HCT116 (cell line): ENCODE results near the gene WNT2B. TPM values are rescaled to one million over a fixed set of nuclear protein-coding genes. Genes with fewer than 3 reads are reported as not detected.

Experiments
- ATAC-seq: fragments of 200-7000 bp; cut with Tn5 transposase; 2 replicates; pipeline ENCODE4 v1.9.1; 2020; ENCODE audit warnings: mild to moderate bottlenecking, moderate library complexity
- BruUV-seq: library from RNA; stranded (reverse); fragments of 400-500 nt; replicated peaks from 2 replicates; lab custom pipeline; 2021; lab: Mats Ljungman, UMichigan
- CTCF ChIA-PET: fragments of 300-600 bp; sonication (Branson Sonifier 250); formaldehyde crosslinking; loops from one replicate; lab custom pipeline; 2021; ENCODE audit warnings: antibody characterized with exemption; lab: Charles Lee
- POLR2A ChIA-PET: fragments of 300-600, 350-600 bp; sonication (Branson Sonifier 250); formaldehyde crosslinking; loops from one replicate; lab custom pipeline; 2021; ENCODE audit warnings: antibody characterized with exemption; lab: Charles Lee
- RAD21 ChIA-PET, 2 experiments: fragments of 300-600 bp; sonication (Branson Sonifier 250); formaldehyde crosslinking; loops; one replicate each; lab custom pipeline; 2023; ENCODE audit warnings: low total read pairs in 2 of 2; ENCODE audit not compliant: uncharacterized antibody in 2 of 2, unreplicated experiment in 2 of 2, low non-redundant PET in 1 of 2; lab: Charles Lee
- DNase-seq: peaks from one replicate; pipeline ENCODE4 v3.0.0-alpha.2; 2010; ENCODE audit warnings: low read depth, low spot score
- H2AFZ ChIP-seq: fragments of 200-600 bp; shearing (Covaris generic), sonication (generic); 2 replicates; pipeline ENCODE4 v1.6.1; 2017; ENCODE audit warnings: low read depth, mixed run types, mixed read lengths, antibody characterized with exemption, low read length; ENCODE audit not compliant: poor library complexity, severe bottlenecking
- H3K27ac ChIP-seq: 2 replicates; pipeline ENCODE4 v1.5.1; 2012; ENCODE audit warnings: low read depth, low read length
- H3K27me3 ChIP-seq: fragments of 200-600 bp; sonication (generic); 2 replicates; pipeline ENCODE4 v1.6.1; 2016; ENCODE audit warnings: mixed run types, low read length, mixed read lengths; ENCODE audit not compliant: insufficient read depth
- H3K36me3 ChIP-seq, 2 experiments: fragments of 200-500 bp in 1 of 2; fragments of 200-600 bp in 1 of 2; sonication (Bioruptor generic) in 1 of 2; sonication (generic) in 1 of 2; 2 replicates each; pipeline versions ENCODE4 v1.5.1 to v1.6.1; 2014 to 2016; ENCODE audit warnings: low read length in 2 of 2, inconsistent platforms in 1 of 2, mixed read lengths in 1 of 2, mixed run types in 1 of 2; ENCODE audit not compliant: insufficient read depth in 2 of 2, control insufficient read depth in 1 of 2
- H3K4me1 ChIP-seq, 2 experiments: fragments of 200-600 bp in 1 of 2; sonication (generic) in 1 of 2; 2 replicates each; pipeline versions ENCODE4 v1.5.1 to v1.6.1; 2012 to 2017; ENCODE audit warnings: low read length in 2 of 2, inconsistent platforms in 1 of 2, mild to moderate bottlenecking in 1 of 2, mixed read lengths in 1 of 2, mixed run types in 1 of 2, moderate library complexity in 1 of 2; ENCODE audit not compliant: insufficient read depth in 2 of 2, control insufficient read depth in 1 of 2
- H3K4me2 ChIP-seq: fragments of 200-600 bp; sonication (generic); 2 replicates; pipeline ENCODE4 v1.6.1; 2017; ENCODE audit warnings: mixed run types, low read length, mixed read lengths
- H3K4me3 ChIP-seq, 2 experiments: fragments of 200-600 bp in 1 of 2; sonication (generic) in 1 of 2; replicated peaks in 1 of 2; 2 replicates each; pipeline ENCODE4 v1.5.1; 2011 to 2016; ENCODE audit warnings: low read length in 2 of 2, control low read depth in 1 of 2, low read depth in 1 of 2, mild to moderate bottlenecking in 1 of 2, mixed read lengths in 1 of 2, mixed run types in 1 of 2
- H3K79me2 ChIP-seq: fragments of 200-600 bp; sonication (generic); 2 replicates; pipeline ENCODE4 v1.6.1; 2017; ENCODE audit warnings: mild to moderate bottlenecking, mixed run types, low read length, moderate library complexity, mixed read lengths; ENCODE audit not compliant: insufficient read depth
- H3K9ac ChIP-seq: fragments of 200-600 bp; sonication (generic); 2 replicates; pipeline ENCODE4 v1.6.1; 2016; ENCODE audit warnings: low read length, mixed read lengths
- H3K9me2 ChIP-seq: fragments of 200-600 bp; sonication (generic), shearing (Covaris generic); 2 replicates; pipeline ENCODE4 v1.6.1; 2017; ENCODE audit warnings: mixed run types, mild to moderate bottlenecking, moderate library complexity; ENCODE audit not compliant: insufficient read depth
- H3K9me3 ChIP-seq, 2 experiments: fragments of 200-500 bp in 1 of 2; fragments of 200-600 bp in 1 of 2; sonication (Bioruptor generic) in 1 of 2; sonication (generic) in 1 of 2; 2 replicates each; pipeline ENCODE4 v1.6.1; 2014 to 2017; ENCODE audit warnings: low read length in 2 of 2, mixed read lengths in 2 of 2, inconsistent platforms in 1 of 2, low read depth in 1 of 2, mild to moderate bottlenecking in 1 of 2, mixed run types in 1 of 2, moderate library complexity in 1 of 2; ENCODE audit not compliant: control insufficient read depth in 1 of 2, insufficient read depth in 1 of 2
- H4K20me1 ChIP-seq: fragments of 200-600 bp; sonication (generic), shearing (Covaris generic); 2 replicates; pipeline ENCODE4 v1.6.1; 2017; ENCODE audit warnings: mixed run types, mild to moderate bottlenecking, moderate library complexity; ENCODE audit not compliant: insufficient read depth
- CBX3 ChIP-seq: IDR thresholded peaks from 2 replicates; pipeline ENCODE4 v1.6.1; 2012; ENCODE audit warnings: low read depth
- CEBPB ChIP-seq: IDR thresholded peaks from 2 replicates; pipeline ENCODE4 v1.6.1; 2012; ENCODE audit warnings: low read depth
- FOSL1 ChIP-seq: IDR thresholded peaks from 2 replicates; pipeline ENCODE4 v1.6.1; 2012; ENCODE audit warnings: low read depth
- JUND ChIP-seq: IDR thresholded peaks from 2 replicates; pipeline ENCODE4 v1.6.1; 2012
- POLR2A ChIP-seq: IDR thresholded peaks from 2 replicates; pipeline ENCODE4 v1.7.0; 2011; ENCODE audit warnings: borderline replicate concordance; ENCODE audit not compliant: insufficient read depth, insufficient read length; ENCODE audit errors: extremely low read depth
- POLR2AphosphoS5 ChIP-seq: IDR thresholded peaks from 2 replicates; pipeline ENCODE4 v1.6.1; 2011; ENCODE audit warnings: mild to moderate bottlenecking, low read depth, low read length, moderate library complexity
- REST ChIP-seq: IDR thresholded peaks from 2 replicates; pipeline ENCODE4 v1.6.1; 2012; ENCODE audit warnings: low read depth
- SIN3A ChIP-seq: IDR thresholded peaks from 2 replicates; pipeline ENCODE4 v1.6.1; 2012; ENCODE audit warnings: low read depth
- SP1 ChIP-seq: IDR thresholded peaks from 2 replicates; pipeline ENCODE4 v1.6.1; 2012; ENCODE audit warnings: low read depth
- SRF ChIP-seq: IDR thresholded peaks from 2 replicates; pipeline ENCODE4 v1.6.1; 2012; ENCODE audit warnings: low read depth
- YY1 ChIP-seq: IDR thresholded peaks from 2 replicates; pipeline ENCODE4 v1.6.1; 2011; ENCODE audit warnings: low read length, low read depth, moderate library complexity, mild to moderate bottlenecking; ENCODE audit not compliant: insufficient replicate concordance; ENCODE audit errors: extremely low read depth
- ZFX ChIP-seq: fragments of 450-650 bp; IDR thresholded peaks from 2 replicates; pipeline ENCODE4 v1.6.1; 2017
- intact Hi-C: fragments of 100-400 bp; cut with micrococcal nuclease; formaldehyde crosslinking; loops from 2 replicates; pipeline ENCODE4 v1.10.0; 2022
- total RNA-seq: library from RNA; stranded (reverse); gene quantifications from one replicate; pipeline ENCODE4 v1.2.1, GENCODE V29; 2021; ENCODE audit not compliant: unreplicated experiment
- TF ChIP-seq, protein P1 (sequence below): IDR thresholded peaks from 2 replicates; pipeline ENCODE4 v1.6.1; 2012
- TF ChIP-seq, protein P2 (sequence below): IDR thresholded peaks from 2 replicates; pipeline ENCODE4 v1.6.1; 2011; ENCODE audit warnings: mild to moderate bottlenecking, low read length, moderate library complexity; ENCODE audit not compliant: insufficient replicate concordance; ENCODE audit errors: extremely low read depth

Gene WNT2B
- total RNA-seq, 1 experiment from 2014 or later = 1.5 TPM

- ChIA-PET POLR2A (no interaction called here), RAD21 (no interaction called here)
- H2AFZ ChIP-seq = no peak overlapping the region
- no peak overlapping the region for H3K27ac ChIP-seq
- no peaks in the 10 kb centered on the region for H3K27me3 ChIP-seq
- H4K20me1 ChIP-seq = no peaks in the 10 kb centered on the region
- TF ChIP-seq CEBPB = no peak
- no peak for TF ChIP-seq CBX3
- TF ChIP-seq, all 23 proteins: peak for 0
- H3K4me1 ChIP-seq = peaks cover 0 to 6% of the 10 kb centered on the region in 2 experiments; a peak in 1 of 4 replicates
- no peaks in the 10 kb centered on the region for H3K9me3 ChIP-seq
- no TSS peak for BruUV-seq
- H3K9ac ChIP-seq = no peak overlapping the region
- no peak overlapping the region for H3K4me2 ChIP-seq
- H3K9me2 ChIP-seq = no peaks in the 10 kb centered on the region
- H3K79me2 ChIP-seq = no peaks in the 10 kb centered on the region
- no peak for ATAC-seq
- DNase-seq = no peak
- intact Hi-C loops = loop anchor here (10.0 kb wide), 1 partner anchor 177 kb away; the partner anchor contains the start of gene RHOC
- H3K36me3 ChIP-seq = no peaks in the 10 kb centered on the region
- CTCF ChIA-PET = no interaction called here
- no peak overlapping the region for H3K4me3 ChIP-seq
These were observed 18.7 kb downstream of the WNT2B start for GRCh38 chr1:112527266-112528010.

- no peak overlapping the region for H2AFZ ChIP-seq
- POLR2A ChIA-PET = no interaction called here
- H4K20me1 ChIP-seq = no peaks in the 10 kb centered on the region
- no peak overlapping the region for H3K9ac ChIP-seq
- no peaks in the 10 kb centered on the region for H3K27me3 ChIP-seq
- H3K4me2 ChIP-seq = no peak overlapping the region
- RAD21 ChIA-PET = no interaction called here
- no peaks in the 10 kb centered on the region for H3K9me3 ChIP-seq
- no TSS peak for BruUV-seq
- no peaks in the 10 kb centered on the region for H3K79me2 ChIP-seq
- H3K4me1 ChIP-seq = no peaks in the 10 kb centered on the region
- ATAC-seq (no peak), DNase-seq (no peak)
- intact Hi-C loops = loop anchor here (10.0 kb wide), 1 partner anchor 177 kb away; the partner anchor contains the start of gene RHOC
- no peak overlapping the region for H3K4me3 ChIP-seq
- H3K27ac ChIP-seq = no peak overlapping the region
- H3K36me3 ChIP-seq = no peaks in the 10 kb centered on the region
- CTCF ChIA-PET = no interaction called here
- no peaks in the 10 kb centered on the region for H3K9me2 ChIP-seq
- TF ChIP-seq, protein P1, sequence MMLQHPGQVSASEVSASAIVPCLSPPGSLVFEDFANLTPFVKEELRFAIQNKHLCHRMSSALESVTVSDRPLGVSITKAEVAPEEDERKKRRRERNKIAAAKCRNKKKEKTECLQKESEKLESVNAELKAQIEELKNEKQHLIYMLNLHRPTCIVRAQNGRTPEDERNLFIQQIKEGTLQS = no peak
- TF ChIP-seq SIN3A (no peak), YY1 (no peak), FOSL1 (no peak), REST (no peak), POLR2A (no peak), SRF (no peak), CBX3 (no peak), POLR2AphosphoS5 (no peak), JUND (no peak), SP1 (no peak), CEBPB (no peak), ZFX (no peak)
- TF ChIP-seq, protein P2, sequence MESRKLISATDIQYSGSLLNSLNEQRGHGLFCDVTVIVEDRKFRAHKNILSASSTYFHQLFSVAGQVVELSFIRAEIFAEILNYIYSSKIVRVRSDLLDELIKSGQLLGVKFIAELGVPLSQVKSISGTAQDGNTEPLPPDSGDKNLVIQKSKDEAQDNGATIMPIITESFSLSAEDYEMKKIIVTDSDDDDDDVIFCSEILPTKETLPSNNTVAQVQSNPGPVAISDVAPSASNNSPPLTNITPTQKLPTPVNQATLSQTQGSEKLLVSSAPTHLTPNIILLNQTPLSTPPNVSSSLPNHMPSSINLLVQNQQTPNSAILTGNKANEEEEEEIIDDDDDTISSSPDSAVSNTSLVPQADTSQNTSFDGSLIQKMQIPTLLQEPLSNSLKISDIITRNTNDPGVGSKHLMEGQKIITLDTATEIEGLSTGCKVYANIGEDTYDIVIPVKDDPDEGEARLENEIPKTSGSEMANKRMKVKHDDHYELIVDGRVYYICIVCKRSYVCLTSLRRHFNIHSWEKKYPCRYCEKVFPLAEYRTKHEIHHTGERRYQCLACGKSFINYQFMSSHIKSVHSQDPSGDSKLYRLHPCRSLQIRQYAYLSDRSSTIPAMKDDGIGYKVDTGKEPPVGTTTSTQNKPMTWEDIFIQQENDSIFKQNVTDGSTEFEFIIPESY = no peak
- TF ChIP-seq, all 23 proteins: peak for 0
These were observed 19.3 kb downstream of the WNT2B start for GRCh38 chr1:112528076-112528475.
